Measurements from ENCODE around the gene SYNJ2.

Gene SYNJ2

DNA sequence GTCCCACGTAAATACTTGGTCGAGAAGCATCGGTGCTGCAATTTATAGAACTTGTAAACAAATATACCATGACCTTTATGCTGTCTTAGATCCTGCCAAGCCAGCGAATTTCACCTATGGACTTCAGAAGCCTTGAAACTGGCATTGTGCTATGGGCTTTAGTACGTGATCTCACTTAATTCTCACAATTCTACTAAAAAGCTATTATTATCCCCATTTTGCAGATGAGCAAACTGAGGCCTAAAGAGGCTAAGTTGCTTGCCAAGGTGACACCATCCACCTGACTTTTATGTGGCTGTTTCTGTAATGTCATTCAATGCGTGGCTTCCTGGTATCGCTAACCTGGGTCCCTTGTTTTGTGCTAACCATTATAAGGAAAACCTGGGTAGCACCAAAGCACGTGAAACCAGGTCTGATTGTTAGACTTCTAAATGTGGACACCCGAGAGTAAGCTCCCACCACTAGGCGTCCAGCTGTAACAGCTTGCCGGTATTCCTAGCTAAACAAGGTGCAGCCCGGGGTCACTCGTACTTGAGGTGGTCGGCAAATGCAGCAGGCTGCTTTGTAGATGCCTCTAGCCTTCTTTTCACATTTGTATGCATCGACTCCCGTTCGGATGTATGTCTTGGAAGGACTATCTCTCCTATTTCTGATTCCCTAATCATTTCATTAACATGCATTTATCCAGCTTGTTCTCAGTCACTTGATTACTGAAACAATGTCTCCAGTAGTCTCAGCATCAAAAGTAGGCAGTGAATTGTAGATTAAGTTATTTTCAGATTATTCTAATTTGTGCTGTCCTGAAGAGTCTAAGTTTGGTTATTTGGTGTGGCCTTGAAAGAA, 1.1 kb downstream of the SYNJ2 start:
- Mint-ChIP-seq H3K4me1 (peaks cover 44% of the 10 kb centered on the region), H3K36me3 (no peaks in the 10 kb centered on the region), H3K9me3 (no peaks in the 10 kb centered on the region), H3K27me3 (no peaks in the 10 kb centered on the region), H3K27ac (peak overlapping the region; percentile 75), H3K4me3 (peak overlapping the region; percentile 87)
- no peak for ATAC-seq

- H3K4me3 Mint-ChIP-seq, result peak overlapping the region; percentile 87
- no peaks in the 10 kb centered on the region for H3K27me3 Mint-ChIP-seq
- peaks cover 51% of the 10 kb centered on the region for H3K4me1 Mint-ChIP-seq
- ATAC-seq, result no peak
- H3K9me3 Mint-ChIP-seq, result no peaks in the 10 kb centered on the region
- no peaks in the 10 kb centered on the region for H3K36me3 Mint-ChIP-seq
- peak overlapping the region; percentile 75 for H3K27ac Mint-ChIP-seq
Observed at GRCh38 chr6:157983406-157984119, 1.9 kb downstream of the SYNJ2 start.

- Mint-ChIP-seq H3K4me1 (peaks cover 54% of the 10 kb centered on the region), H3K27me3 (no peaks in the 10 kb centered on the region), H3K27ac (no peak overlapping the region), H3K9me3 (no peaks in the 10 kb centered on the region), H3K36me3 (no peaks in the 10 kb centered on the region), H3K4me3 (peak overlapping the region; percentile 14)
- ATAC-seq, result no peak
Observed at GRCh38 chr6:157984128-157984527, 2.5 kb downstream of the SYNJ2 start.

DNA sequence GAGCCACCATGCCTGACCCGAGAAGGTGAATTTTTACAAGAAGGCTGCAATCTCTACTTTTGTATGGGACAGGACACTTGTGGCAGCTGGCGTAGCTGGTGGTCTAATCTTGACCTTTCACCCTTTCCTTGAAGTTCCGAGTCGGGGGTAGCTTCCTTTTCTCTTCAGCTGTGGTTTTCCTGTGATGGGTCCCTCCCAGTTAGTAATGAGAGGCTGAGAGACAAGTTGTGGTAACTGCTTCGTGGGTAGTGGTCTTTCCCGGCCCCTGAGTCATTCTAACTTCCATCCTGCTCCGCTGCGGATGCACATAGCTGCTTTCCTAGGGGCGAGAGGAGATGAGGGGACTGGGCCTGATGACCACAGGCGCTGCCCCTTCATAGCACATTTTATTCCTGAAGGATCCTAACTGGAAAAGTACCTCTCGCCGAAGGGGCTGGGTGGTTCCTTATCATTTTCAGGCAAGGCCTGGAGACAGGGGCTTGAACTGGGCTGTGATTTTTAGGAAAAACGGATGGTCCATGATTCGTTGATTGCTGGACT, 3.1 kb downstream of the SYNJ2 start:
- no peak overlapping the region for H3K4me3 Mint-ChIP-seq
- no peaks in the 10 kb centered on the region for H3K36me3 Mint-ChIP-seq
- no peaks in the 10 kb centered on the region for H3K27me3 Mint-ChIP-seq
- H3K4me1 Mint-ChIP-seq, result peaks cover 55% of the 10 kb centered on the region
- H3K27ac Mint-ChIP-seq, result no peak overlapping the region
- no peaks in the 10 kb centered on the region for H3K9me3 Mint-ChIP-seq
- no peak for ATAC-seq

GRCh38 chr6:157985378-157986155, 3.9 kb downstream of the SYNJ2 start:
- no peak overlapping the region for H3K4me3 Mint-ChIP-seq
- ATAC-seq, result no peak
- H3K27me3 Mint-ChIP-seq, result no peaks in the 10 kb centered on the region
- no peaks in the 10 kb centered on the region for H3K9me3 Mint-ChIP-seq
- H3K36me3 Mint-ChIP-seq, result no peaks in the 10 kb centered on the region
- H3K4me1 Mint-ChIP-seq, result peaks cover 55% of the 10 kb centered on the region
- no peak overlapping the region for H3K27ac Mint-ChIP-seq

DNA sequence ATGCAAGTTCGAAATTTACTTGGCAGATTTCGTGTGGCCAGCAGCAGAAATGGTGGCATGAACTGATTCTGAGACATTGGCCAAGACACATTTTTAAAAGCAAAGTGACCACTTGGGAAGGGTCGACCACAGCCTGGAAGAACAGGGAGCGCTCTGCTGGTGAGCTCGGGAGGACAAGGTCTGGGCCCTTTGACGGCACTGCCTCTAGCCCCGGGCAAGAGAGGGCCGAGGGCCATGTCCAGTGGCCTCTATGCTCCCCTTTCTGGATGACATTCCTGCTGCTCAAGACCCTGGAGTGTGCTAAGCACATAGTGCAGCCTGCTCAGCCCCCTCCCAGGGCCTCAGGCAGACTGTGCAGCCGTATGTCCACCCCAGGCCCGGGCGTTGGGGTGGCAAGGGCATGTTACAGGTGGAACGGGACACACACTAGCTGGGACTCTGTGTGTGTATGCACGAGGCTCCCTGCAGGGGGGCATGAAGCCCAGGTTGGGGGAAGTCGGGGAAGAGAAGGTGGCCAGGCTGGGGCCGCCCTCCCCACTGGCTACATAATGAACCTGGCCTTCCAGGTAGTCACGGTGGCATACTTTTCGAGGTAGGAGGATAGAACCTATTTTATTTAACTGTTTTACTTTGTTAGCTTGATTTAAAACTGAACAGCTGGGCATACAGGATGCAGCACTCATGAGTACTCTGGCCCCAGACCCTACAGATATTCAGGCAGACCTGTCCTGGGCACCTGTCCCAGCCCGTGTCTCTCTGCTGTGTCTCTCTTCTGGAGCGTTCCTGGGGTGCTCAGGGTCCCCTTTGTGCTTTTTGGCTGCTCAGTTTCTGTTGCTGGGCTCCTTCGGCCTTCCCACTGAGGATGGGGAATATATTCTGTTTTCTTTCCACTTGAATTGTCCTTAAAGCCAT, 6.4 kb downstream of the SYNJ2 start:
- no peaks in the 10 kb centered on the region for H3K9me3 Mint-ChIP-seq
- no peak overlapping the region for H3K4me3 Mint-ChIP-seq
- H3K27me3 Mint-ChIP-seq, result no peaks in the 10 kb centered on the region
- H3K27ac Mint-ChIP-seq, result no peak overlapping the region
- H3K36me3 Mint-ChIP-seq, result no peaks in the 10 kb centered on the region
- ATAC-seq, result no peak
- H3K4me1 Mint-ChIP-seq, result peaks cover 49% of the 10 kb centered on the region

GRCh38 chr6:157988700-157989063, 7.0 kb downstream of the SYNJ2 start:
- no peaks in the 10 kb centered on the region for H3K27me3 Mint-ChIP-seq
- no peak overlapping the region for H3K4me3 Mint-ChIP-seq
- H3K4me1 Mint-ChIP-seq, result peaks cover 49% of the 10 kb centered on the region
- no peaks in the 10 kb centered on the region for H3K9me3 Mint-ChIP-seq
- no peak for ATAC-seq
- no peak overlapping the region for H3K27ac Mint-ChIP-seq
- no peaks in the 10 kb centered on the region for H3K36me3 Mint-ChIP-seq

GRCh38 chr6:157989541-157990289, 8.1 kb downstream of the SYNJ2 start:
- Mint-ChIP-seq H3K9me3 (no peaks in the 10 kb centered on the region), H3K36me3 (no peaks in the 10 kb centered on the region), H3K27ac (peak overlapping the region; percentile 78), H3K27me3 (no peaks in the 10 kb centered on the region), H3K4me1 (peaks cover 48% of the 10 kb centered on the region), H3K4me3 (no peak overlapping the region)
- no peak for ATAC-seq

- peak; percentile 89 for ATAC-seq
- peaks cover 45% of the 10 kb centered on the region for H3K4me1 Mint-ChIP-seq
- H3K4me3 Mint-ChIP-seq, result peak overlapping the region; percentile 71
- H3K9me3 Mint-ChIP-seq, result no peaks in the 10 kb centered on the region
- no peaks in the 10 kb centered on the region for H3K36me3 Mint-ChIP-seq
- H3K27ac Mint-ChIP-seq, result peak overlapping the region; percentile 78
- no peaks in the 10 kb centered on the region for H3K27me3 Mint-ChIP-seq
Observed at GRCh38 chr6:157990321-157991066, 8.8 kb downstream of the SYNJ2 start.

DNA sequence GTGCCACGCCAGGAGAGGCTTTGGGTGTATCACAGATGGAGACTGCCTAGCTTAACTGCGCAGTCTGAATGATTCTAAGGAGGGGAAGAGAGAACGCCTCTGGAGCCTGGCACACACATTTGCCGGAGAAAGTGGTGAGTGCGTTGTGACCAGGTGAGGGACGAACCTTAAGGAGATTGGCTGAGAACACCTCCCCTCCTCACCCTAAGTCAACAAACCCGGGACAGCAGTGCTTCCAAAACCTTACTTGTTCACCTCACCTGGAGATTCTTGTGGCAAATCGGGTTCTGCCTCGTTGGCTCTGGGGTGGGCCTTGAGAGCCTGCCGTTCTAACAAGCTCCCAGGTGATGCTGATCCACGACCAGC, 9.4 kb downstream of the SYNJ2 start:
- peak overlapping the region; percentile 78 for H3K27ac Mint-ChIP-seq

GRCh38 chr6:157993076-157993475, 11.4 kb downstream of the SYNJ2 start:
- H3K27ac Mint-ChIP-seq, result no peak overlapping the region
- ATAC-seq, result no peak
- H3K4me3 Mint-ChIP-seq, result no peak overlapping the region

More for the DNA sequence above, 9.4 kb downstream of the SYNJ2 start:
- Mint-ChIP-seq H3K4me3 (no peak overlapping the region), H3K36me3 (peaks cover under 1% of the 10 kb centered on the region), H3K9me3 (no peaks in the 10 kb centered on the region), H3K4me1 (peaks cover 47% of the 10 kb centered on the region), H3K27me3 (no peaks in the 10 kb centered on the region)
- no peak for ATAC-seq

GRCh38 chr6:157994125-157994795, 12.6 kb downstream of the SYNJ2 start:
- H3K9me3 Mint-ChIP-seq, result no peaks in the 10 kb centered on the region
- ATAC-seq, result no peak
- H3K4me3 Mint-ChIP-seq, result no peak overlapping the region
- peaks cover 5% of the 10 kb centered on the region for H3K36me3 Mint-ChIP-seq
- H3K27ac Mint-ChIP-seq, result no peak overlapping the region
- H3K27me3 Mint-ChIP-seq, result no peaks in the 10 kb centered on the region
- peaks cover 45% of the 10 kb centered on the region for H3K4me1 Mint-ChIP-seq

More at GRCh38 chr6:157993076-157993475, 11.4 kb downstream of the SYNJ2 start:
- no peaks in the 10 kb centered on the region for H3K27me3 Mint-ChIP-seq
- no peaks in the 10 kb centered on the region for H3K9me3 Mint-ChIP-seq
- peaks cover 5% of the 10 kb centered on the region for H3K36me3 Mint-ChIP-seq
- peaks cover 51% of the 10 kb centered on the region for H3K4me1 Mint-ChIP-seq

DNA sequence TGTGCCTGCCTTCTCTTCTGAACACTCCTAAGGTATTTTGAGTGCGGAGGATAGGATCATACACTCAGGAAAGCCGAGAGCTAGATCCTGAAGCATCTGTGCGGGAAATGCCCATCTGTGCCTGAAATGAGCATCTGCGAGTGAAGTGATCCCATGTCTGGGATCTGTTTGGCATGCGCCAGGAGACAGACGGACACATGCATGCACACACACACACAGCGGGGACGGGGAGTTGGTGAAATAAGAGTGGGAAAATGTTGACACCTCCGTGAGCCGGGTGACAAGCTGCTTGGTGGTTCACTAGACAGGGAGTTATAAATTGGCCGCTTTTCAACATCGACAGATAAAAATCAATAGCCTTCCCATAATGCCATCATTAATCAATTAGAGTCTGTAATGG, 13.8 kb downstream of the SYNJ2 start:
- peaks cover 37% of the 10 kb centered on the region for H3K4me1 Mint-ChIP-seq
- H3K27me3 Mint-ChIP-seq, result no peaks in the 10 kb centered on the region

More for the DNA sequence above, 13.8 kb downstream of the SYNJ2 start:
- H3K9me3 Mint-ChIP-seq, result no peaks in the 10 kb centered on the region
- H3K36me3 Mint-ChIP-seq, result peaks cover 5% of the 10 kb centered on the region
- no peak overlapping the region for H3K27ac Mint-ChIP-seq
- H3K4me3 Mint-ChIP-seq, result no peak overlapping the region
- ATAC-seq, result no peak

Measured in stimulated activated memory B cell treated with anti-CD40 and anti-IgM and Interleukin-4, amounts not matched to agents 10 μg/mL and 1 μg/mL and 100 μg/mL, for 72 hours (primary cell).